ENCODE results near the gene POU2F3.
A peak's percentile ranks its signal among the peaks of the same experiment; 100 is the strongest.

Gene POU2F3

GRCh38 chr11:120239713-120240640 is at the start of gene POU2F3:
TSS of gene POU2F3 (plus strand) at chr11:120240140. CDS start at chr11:120240344, 204 bp downstream.
- no peak for DNase-seq (ENCODE audit: low spot score)

DNA sequence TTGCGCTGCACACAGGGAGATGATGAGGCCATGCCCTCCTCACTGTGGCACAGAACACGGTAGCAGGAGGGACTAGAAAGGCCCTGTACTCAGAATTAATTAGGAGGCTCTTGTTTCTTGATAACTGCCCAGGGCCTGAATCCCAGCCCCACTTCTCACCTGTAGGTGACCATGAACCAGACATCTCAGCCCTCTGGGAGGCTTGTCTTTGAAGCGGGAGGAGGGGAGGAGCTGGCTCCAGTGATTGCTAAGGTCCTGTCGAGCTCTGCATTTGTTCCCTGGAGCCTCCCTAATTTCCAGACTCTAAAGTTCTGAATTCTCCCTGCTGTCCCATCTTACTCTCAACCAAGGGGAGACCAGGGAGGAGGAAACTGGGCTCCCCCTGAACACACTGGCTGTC is 48.9 kb upstream of the POU2F3 start:
- no peak for DNase-seq (ENCODE audit: low spot score)

- no peak for DNase-seq (ENCODE audit: low spot score)
Measured at GRCh38 chr11:120192831-120193625, 46.9 kb upstream of the POU2F3 start.

DNA sequence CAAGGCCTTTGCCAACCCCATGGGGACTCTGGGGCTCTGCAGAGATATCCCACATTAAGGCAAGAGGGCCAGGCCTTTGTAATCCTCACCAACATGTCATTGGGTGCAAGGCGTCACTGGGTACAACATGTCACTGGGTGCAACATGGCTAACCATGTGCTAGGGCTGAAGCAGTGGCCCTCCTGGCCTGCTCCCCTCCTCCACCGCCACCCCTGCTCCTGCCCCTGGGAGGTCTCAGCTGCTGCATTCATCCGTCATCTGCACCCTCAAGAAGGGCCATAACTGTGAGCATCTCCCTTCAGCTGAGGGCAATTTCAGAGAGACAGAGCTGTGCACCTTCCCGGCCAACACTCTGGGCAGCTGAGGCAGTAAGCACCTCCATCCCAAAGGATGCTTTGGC is 45.8 kb upstream of the POU2F3 start:
- no peak for DNase-seq (ENCODE audit: low spot score)

DNA sequence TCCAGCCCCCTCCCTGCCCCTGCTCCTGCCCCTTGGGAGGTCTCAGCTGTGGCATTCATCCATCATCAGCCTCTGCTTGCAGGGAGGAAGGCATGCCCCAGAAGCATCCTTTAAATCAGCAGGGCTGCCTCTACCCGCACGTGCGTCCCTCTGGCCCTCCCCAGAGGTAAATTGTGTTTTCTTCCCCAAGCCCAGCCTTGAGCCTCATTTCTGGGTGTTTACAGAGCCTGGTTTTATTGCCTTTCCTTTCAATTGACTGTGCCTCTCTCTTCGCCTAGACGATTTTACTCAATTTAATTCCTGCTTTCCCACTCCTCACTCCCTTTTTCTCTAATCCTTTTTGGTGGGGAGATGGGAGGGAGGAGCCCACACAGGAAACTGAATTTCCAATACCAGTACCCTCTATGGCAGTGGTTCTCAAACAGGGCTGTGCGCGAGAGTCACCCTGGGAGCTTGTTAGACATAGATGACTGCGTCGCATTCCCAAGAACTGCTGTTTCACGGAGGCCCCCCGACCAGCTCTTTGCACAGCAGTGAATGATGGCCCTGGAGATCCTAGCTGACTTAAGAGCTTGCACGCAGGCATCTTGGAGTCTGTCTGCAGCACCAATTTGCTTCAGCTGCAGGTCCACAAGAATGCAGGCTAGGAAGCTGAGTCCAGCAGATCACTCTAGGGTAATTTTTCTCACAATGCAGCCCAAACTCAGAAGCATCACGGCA is 44.2 kb upstream of the POU2F3 start:
- DNase-seq (ENCODE audit: low spot score): no peak

DNA sequence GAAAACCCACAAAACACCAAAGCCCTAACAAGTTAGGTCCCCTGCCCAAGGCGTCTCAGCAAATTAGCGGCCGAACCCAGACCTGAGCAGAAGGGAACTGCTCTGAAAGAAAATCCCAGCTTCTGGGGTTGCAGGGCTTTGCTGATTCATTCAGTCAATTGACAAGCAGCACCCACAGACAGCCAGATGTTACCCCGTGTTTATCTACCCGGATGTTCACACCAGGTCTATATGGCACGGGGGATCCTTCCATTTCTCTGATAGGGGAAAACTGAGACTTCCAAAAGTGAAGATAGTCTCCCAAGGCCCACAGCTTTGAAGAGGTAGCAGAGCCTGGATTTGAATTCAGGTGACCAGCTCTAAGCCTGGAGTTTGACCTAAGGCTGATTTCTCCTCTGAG is 43.1 kb upstream of the POU2F3 start:
- DNase-seq (ENCODE audit: low spot score): no peak

DNA sequence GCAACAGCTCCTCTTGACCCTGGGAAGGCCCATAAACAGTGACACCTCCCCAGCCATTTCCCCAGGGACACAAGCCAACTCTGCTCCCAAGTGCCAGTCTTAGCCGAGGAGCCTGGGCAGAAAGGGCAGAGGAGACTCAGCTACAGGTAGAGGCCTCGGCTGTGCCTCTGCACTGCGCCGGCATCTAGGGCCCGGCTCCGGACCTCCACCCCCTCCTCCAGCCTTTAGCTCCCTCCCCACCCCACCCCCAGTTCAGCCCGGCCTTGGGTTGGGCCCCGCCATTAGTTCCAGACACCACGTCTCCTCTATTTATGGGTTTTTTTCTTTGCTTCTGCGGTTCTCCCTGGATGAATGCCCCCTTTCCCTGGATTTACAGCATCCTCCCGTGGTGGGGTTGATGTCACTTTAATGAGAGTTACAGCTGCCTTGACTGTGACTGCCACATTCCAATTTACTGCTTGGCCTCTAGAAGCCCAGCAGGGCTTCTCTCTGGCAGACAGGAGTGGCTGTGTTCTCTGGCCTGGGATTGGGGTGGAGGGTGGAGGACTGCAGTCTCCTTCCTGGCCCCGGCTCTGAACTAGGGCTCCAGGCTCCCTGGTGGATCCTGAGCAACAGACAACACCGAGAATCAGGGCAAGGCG is 42.6 kb upstream of the POU2F3 start:
- no peak for DNase-seq (ENCODE audit: low spot score)

DNA sequence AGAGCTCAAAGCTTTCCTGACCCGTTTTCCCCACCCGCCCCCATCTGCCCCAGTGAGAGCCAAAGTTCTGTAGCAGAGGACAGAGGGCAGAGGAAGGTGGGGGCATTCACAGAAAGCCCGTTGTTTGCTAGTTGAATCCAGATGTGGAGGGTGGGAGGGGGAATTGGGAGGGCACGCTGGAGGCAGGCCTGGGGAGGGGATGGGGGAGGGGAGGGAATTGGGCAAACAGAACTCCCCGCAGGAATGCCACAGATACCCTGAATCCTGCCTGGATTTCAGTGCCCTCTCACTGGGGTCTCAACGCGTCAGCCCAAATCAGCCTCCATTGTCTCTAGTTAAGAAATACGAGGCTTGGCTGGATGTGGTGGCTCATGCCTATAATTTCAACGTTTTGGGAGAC is 42.0 kb upstream of the POU2F3 start:
- DNase-seq (ENCODE audit: low spot score): no peak

- no peak for DNase-seq (ENCODE audit: low spot score)
Measured at GRCh38 chr11:120198403-120198786, 41.5 kb upstream of the POU2F3 start.

DNA sequence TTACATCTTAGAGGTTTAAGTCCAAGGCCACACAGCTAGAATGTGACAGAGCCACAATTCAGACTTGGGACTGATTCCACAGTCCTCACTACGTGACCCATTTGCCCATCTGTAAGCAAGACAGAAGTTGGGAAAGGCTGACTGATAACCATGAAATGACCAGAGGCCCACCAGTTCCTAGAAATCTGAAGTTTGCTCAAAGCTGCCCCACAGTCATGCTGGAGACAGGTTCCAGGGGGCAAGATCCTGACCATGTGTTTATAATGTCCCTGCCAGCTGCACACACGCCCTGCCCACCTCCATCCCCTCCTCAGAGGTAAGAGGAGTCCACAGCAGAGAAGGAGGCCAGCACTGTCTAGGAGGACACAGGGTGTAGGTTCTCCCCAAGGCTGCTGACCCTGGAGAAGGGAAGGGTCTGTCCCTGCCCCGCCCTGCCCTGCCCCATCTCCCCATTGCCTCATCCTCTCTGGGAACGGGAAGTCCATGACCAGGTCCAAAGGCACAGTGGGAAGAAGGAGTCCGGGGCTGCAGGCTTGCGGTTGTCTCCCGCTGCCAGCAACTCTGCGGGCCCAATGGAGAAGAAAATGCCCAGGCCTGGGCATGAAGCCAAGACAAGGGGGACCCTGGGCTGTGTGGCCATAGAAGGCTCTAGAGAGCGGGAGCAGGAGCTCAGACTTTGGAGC is 41.0 kb upstream of the POU2F3 start:
- DNase-seq (ENCODE audit: low spot score): no peak

DNA sequence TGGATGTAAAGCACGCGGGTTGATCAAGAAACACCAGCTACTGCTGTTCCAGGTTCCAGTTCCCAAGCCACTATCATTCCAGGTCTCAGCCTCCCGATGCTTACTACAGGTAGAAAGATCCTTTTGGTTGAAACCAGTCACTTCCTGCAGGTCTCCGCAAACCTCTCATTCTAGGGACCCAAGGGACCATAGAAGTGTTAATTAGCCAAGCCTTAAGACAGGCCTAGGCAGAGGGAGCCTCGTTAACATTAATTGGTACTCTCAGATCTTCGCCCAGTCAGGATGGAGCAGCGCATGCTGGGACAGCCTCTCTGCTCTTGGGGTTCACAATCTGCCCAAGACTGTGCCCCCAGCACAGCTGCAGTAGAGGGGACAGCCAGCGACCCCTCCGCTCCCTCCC is 40.3 kb upstream of the POU2F3 start:
- DNase-seq (ENCODE audit: low spot score): no peak

GRCh38 chr11:120200677-120201076 is 39.3 kb upstream of the POU2F3 start:
- no peak for DNase-seq (ENCODE audit: low spot score)

GRCh38 chr11:120201653-120202052 is 38.3 kb upstream of the POU2F3 start:
- no peak for DNase-seq (ENCODE audit: low spot score)

DNA sequence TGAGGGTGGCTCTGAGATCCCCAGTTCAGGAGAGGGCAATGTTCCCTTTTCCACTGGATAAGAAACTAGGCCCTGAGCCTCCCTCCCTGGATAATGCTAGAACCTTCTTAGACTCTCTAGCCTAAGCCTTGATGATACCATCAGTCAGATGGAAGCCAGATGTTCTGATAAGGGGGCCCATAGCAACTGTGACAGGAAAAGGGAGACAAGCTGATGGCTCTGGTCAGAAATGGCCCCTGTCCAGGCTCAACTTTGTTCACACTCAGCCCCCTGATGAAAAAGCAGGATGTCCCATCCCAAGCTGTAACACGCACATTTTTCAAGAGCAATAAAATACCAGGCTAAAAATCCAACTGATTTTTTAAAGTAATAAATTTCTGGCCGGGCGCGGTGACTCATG is 36.3 kb upstream of the POU2F3 start:
- no peak for DNase-seq (ENCODE audit: low spot score)

GRCh38 chr11:120205596-120206161 is 34.3 kb upstream of the POU2F3 start:
- DNase-seq (ENCODE audit: low spot score): peak; percentile 44

DNA sequence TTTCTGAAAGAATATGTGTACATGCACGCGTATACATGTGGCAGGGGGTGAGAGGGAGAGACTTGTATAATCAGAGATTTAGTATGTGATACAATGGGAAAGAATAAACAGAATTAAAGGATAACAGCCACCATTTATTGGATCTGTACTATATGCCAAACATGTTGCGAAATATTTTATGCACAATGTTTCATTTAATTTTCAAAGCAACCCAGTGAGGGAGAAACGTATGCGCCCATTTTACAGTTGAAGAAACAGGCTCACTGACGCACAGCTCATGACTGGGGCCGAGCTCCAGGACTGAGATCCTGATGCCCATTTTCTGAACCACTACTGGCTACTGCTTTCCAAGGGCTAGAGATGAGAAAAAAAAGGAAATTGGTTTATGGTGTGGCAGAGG is 32.4 kb upstream of the POU2F3 start:
- DNase-seq (ENCODE audit: low spot score): no peak

DNA sequence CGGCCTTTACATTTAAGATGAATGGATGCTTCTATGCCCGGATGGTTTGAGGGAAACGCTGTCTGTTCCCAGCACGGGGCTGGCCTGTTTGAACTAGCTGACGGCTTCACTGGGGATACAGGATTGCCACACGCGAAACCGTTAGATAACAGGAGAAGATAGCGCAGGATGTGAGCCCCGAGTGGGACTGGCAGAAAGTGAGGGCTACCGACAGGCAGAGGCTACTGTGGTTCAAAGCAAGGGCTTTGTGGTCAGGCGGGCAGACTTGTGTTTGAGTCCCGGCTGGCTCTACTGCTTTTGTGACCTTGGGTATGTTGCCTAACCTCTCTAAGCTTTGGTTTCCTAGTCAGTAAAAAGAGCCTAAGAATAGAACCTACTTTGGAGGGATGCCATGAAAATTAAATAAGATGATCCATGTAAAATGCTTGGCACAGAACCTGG is 31.9 kb upstream of the POU2F3 start:
- no peak for DNase-seq (ENCODE audit: low spot score)

- peak; percentile 56 for DNase-seq (ENCODE audit: low spot score)
Measured at GRCh38 chr11:120208777-120209176, 31.2 kb upstream of the POU2F3 start.

DNA sequence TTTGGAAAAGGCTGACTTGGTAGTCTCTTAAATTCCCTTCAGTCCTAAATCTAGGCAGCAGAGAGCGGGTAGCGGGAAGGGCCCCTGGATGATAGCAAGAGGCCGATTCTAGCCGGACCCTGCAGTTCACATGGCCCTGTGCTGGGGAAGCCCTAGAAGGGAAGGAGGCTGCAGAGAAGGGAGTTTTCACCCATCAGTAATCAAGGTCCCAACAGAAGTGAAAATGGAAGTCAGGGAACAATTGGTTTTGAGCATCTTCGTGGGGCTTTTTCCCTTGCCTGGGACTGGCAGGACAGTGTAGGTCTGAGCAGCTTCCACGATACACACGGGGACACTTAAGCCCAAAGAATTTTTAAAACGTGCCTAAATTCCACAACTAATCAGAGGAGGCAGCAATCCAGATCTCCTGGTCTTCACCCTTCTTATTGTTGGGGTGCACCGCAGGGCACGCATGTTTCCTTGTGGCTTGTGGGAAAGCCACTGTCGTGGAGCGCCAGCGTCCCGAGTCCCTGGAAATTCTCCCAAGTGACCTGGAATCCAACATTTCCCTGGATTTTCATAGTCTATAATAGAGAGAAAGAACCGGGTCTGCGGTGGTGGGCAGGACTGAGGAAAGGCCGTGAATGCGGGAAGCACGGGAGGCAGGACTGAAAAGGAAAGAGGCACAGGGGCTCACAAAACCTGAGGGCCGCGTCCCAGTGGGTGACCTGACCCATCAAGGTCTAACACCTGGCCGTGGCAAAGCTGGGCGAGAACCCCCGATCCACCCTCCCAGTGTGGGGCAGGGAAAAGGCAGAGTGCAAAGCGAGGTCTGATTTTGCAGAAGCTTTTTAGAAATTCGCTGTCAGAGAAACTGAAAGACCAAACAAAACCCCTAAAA is 30.0 kb upstream of the POU2F3 start:
- no peak for DNase-seq (ENCODE audit: low spot score)

Data from RKO (cell line).